ENCODE data around the gene WNT3.

GRCh38 chr17:46841561-46842379 lies 23.3 kb upstream of the WNT3 start:
- peak; percentile 90 for TF ChIP-seq CTCF (IDR thresholded peaks at IDR 0.05)
- peak; percentile 56 for TF ChIP-seq EZH2 (IDR thresholded peaks at IDR 0.05)

Measured in neural progenitor cell (in vitro differentiated cells).